ENCODE data around the gene MAP3K4.

The MAP3K4 gene

DNA sequence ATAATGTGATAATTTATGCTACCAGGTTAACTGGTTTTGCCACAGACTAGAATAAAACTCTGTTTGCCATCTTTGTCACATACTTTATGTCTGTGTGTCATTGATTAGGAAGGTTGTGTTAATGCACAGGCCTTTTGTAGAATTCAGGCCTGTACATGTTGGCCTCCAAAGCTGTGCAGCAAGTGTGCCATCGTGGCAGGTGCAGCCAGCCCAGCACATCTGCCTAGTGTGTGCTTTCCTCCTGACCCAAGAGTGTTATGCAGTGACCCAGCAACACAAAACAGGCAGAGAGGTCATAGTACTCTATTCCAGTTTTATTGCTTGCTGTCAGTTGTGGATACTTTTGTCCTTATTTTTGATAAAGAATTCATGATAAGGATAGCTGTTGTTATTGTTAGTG lies 3.7 kb downstream of the MAP3K4 start:
- DNase-seq (ENCODE audit: low read depth) = no peak
- no peak overlapping the region for H3K4me3 ChIP-seq (ENCODE audit: low read depth, low read length)

DNA sequence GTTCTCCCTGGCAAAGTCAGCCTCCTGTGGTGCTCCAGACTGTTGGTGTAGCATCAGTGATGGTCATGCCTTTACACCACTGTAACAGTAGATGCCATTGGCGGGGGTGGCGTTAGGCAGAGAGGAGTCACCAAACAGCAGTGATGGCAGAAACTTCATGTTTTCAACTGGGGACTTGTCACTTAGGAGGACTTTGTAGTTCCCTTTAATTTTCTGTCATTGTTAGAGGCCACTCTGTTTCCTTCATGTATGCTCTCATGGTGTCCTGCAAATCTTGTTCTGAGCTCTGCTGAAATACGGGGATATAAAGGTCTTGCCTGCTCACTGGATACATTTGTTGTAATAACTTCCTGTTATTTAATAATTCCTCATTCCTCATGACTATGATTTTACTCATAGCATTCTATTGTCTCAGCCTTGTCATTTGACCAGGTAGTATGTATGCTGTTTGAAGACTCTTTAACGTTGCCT lies 4.6 kb downstream of the MAP3K4 start:
- no peak for DNase-seq (ENCODE audit: low read depth)
- no peak overlapping the region for H3K4me3 ChIP-seq (ENCODE audit: low read depth, low read length)

DNA sequence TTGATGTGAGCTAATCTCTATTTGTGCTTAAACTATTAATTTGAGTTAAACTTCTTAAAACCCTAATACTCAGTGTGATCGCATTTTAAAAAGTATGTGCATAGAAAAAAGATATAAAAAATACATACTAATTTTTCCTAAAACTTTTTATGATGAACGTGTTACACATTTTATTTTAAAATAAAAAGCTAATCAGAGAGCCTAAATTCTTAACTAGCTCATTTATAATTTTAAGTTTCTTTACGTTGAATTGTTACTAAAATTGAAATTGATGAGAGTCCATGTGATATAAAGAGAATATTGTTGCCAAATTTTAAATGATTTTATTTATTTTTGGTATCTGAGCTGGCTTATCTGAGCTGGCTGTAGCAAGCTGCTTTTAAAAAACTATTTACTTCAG lies 6.6 kb downstream of the MAP3K4 start:
- no peak overlapping the region for H3K4me3 ChIP-seq (ENCODE audit: low read depth, low read length)
- DNase-seq (ENCODE audit: low read depth) = no peak

DNA sequence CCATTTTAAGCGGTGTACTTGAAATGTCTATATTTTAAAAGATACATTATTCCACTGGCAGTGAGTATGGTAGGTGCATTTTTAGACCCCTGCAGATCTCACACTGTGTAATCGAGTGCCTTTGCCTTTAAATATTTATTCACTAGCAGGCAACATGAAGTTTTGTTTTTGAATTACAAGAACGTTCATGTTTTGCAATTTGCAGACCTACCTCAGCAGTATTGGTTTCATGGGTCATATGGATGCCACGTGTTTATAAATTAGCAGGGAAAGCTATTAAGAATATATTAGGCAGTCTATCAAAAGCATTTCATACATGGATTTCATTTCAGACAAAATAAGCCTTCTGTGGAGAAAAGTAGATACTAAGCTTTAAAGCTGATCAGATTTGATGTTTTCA lies 7.2 kb downstream of the MAP3K4 start:
- DNase-seq (ENCODE audit: low read depth) = no peak
- no peak overlapping the region for H3K4me3 ChIP-seq (ENCODE audit: low read depth, low read length)

DNA sequence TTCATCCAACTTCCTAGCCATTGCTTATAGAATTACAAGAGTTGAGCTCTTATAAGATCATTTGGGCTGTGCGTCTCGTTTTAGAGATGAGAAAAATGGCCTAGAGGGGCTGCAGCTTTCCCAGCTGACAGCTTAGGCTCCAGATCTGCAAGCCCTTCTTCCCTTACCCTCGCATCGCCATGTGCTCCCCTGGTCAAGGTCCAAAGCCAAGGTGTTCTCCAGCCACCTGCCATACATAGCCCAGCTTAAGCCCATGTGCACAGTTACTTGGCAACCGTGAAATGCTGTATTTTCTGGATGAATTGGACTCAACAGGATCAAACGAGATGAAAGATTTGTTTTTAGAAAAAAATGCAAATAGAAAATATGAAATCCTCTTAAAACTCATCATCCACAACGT lies 7.9 kb downstream of the MAP3K4 start:
- DNase-seq (ENCODE audit: low read depth) = no peak
- no peak overlapping the region for H3K4me3 ChIP-seq (ENCODE audit: low read depth, low read length)

DNA sequence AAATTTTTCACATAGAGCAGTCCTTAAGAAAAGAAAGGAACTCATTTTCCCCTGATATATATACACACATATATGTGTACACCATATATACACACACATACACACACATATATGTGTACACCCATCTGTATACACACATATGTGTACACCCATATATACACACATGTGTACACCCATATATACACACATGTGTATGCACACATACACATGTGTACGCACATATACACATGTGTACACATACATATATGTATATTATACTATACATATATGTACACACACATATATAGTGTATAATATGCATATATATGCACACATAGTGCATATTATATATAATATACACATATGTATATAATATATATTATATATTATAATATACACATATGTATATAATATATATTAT lies 9.1 kb downstream of the MAP3K4 start:
- no peak for DNase-seq (ENCODE audit: low read depth)
- H3K4me3 ChIP-seq (ENCODE audit: low read depth, low read length) = no peak overlapping the region

DNA sequence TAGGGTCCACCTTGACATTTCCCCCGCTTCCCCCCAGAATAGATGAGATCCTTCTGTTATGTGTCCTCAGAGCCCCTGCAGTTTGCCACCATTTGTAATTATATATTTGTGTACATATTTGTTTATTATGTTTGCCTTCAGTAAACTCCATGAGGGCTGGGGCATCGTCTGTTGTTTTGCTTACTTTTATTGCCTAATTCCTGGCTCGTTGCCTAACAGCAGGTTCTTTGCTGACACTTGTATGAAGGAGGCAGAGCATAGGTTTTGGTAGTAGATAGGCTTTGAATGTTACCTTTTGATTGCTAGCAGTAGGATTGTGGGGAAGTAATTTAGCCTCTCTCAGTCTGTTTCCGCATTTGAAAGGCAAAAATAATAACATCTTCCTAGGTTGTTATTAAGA lies 9.9 kb downstream of the MAP3K4 start:
- H3K4me3 ChIP-seq (ENCODE audit: low read depth, low read length) = no peak overlapping the region
- DNase-seq (ENCODE audit: low read depth) = no peak

DNA sequence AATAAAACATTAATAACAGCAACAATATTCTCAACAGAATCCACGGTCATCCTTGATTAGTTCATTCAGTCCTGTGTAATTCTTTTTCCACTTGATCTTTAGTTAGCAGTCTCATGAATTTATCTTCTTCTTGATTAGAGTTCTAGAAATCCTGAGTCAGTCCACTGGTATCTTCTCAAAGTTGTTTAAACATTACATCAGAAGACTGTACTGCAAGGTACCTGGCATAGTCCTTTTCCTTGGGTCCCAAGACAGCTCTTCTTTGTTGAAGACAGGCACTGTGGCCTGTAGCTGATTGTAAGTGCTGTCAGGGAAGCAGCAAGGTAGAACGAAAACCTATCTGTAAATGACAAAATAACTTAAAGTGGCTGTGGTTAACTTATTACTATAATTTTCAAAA lies 11.8 kb downstream of the MAP3K4 start:
- no peak for DNase-seq (ENCODE audit: low read depth)

DNA sequence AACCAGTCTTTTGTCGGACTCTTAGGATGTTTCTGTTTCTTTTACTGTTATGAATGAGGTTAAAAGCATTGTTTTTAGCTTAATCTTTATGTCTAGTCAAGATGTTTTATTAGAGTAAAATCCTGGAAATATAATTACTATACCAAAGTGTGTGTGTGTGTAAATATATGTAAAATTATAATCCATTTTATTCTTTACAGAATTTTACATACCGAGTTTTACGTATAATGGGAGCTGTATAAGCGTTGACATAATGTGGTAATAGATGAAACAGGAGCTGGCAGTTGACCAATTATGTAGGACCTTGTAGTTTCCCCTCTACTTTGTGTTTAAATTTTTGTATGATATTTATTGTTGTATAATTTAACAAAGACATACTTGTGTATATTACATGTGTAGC lies 16.7 kb downstream of the MAP3K4 start:
- no peak for DNase-seq (ENCODE audit: low read depth)
- no peak overlapping the region for H3K4me3 ChIP-seq (ENCODE audit: low read depth, low read length)

More for the DNA sequence above, 11.8 kb downstream of the MAP3K4 start:
- H3K4me3 ChIP-seq (ENCODE audit: low read depth, low read length) = no peak overlapping the region

DNA sequence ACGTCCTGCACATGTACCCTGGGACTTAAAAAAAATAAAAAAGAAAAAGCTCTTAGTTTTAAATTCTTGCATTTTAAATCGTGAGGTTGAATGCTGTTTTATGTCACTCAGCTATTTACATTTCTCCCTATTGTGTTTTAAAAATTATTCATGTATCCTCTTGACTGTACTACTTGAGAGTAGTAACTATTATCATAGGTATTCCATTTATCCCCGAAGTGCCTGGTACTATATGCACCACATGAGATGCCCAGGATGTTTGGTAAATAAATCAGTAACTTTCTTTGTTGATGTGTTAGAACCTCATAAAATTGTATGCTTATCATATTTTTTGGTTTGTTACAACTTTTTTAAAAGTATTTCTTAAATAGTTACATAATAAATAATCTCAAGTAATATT lies 18.4 kb downstream of the MAP3K4 start:
- H3K4me3 ChIP-seq (ENCODE audit: low read depth, low read length) = no peak overlapping the region
- no peak for DNase-seq (ENCODE audit: low read depth)

DNA sequence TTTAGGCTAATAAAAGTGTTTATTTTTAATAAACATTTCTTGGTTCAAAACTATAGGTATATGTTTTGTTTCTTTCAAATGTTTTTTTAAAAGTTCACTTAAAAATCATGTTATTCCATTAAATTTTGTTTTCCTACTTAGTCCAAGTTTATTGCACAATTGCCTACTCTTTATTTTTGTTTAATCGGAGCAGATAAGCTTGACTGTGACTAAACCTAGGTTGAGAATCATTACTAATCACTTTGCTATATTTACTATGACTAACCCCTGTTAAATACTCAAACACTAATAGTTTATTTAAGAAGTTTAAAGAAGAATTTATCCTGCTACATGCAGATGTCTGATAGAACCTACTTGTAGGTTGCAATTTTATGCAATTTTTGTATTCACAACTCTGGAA lies 18.8 kb downstream of the MAP3K4 start:
- no peak for DNase-seq (ENCODE audit: low read depth)
- no peak overlapping the region for H3K4me3 ChIP-seq (ENCODE audit: low read depth, low read length)

DNA sequence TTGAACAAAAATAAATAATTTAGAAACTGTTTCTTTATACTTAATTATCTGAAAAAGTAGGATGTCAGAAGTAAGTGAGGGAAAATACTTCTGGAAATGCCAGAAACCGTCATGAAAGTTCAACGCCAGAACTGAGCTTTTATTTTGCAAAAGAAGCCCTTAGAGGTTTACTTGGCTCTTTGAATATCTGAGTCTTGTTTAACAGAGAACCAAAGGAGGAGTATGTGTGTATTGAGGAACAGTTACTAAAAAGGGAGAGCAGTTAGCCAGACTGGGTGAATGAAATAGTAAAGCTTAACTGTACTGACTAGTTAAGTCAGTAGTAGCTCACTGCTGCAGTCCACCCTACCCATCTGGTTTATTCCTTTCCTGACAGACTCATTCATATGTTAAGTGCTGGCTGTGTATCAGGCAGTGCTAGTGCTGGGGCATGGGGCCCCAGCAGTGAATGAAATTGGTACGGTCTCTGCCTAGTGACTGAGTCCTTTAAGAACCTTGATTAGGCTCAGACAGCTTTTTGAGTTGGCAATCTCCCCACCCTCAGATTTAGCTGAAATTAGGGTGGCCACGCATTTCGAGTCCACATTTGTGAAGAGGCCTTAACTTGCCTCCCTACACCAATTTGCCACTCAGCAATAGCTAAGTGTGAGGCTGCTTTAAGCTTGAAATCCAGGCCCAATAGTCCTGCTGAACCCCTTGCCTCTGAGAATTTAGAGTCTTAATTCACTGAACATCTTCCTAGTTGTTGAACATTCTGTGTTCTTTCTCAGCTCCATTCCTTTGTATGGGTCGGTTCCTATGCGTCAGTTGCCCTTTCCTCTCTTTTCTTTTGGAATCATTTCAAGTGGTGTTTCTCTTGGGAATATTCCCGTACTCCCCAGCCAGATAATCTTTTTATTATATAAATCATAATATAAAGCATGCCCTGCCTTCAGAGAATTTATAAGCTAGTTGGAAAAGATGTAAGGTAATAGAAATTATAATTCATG lies 20.2 kb downstream of the MAP3K4 start:
- DNase-seq (ENCODE audit: low read depth) = no peak

DNA sequence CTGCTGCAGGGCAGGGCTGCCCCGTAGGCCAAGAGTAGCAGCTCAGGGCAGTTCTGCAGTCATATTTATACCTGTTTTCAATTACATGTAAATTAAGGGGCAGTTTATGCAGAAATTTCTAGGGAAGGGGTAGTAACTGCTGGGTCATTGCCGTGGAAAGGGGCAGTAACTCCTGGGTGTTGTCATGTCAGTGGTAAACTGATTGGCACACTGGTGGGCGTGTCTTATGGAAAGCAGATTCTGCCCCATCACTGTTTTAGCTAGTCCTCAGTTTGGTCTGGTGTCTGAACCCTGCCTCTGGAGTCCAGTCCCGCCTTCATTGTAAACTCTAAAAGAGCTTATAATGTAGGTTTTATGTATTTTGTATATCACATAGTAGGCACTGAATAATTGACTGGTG lies 22.1 kb downstream of the MAP3K4 start:
- H3K4me3 ChIP-seq (ENCODE audit: low read depth, low read length) = no peak overlapping the region
- DNase-seq (ENCODE audit: low read depth) = no peak

More for the DNA sequence above, 20.2 kb downstream of the MAP3K4 start:
- H3K4me3 ChIP-seq (ENCODE audit: low read depth, low read length) = no peak overlapping the region

DNA sequence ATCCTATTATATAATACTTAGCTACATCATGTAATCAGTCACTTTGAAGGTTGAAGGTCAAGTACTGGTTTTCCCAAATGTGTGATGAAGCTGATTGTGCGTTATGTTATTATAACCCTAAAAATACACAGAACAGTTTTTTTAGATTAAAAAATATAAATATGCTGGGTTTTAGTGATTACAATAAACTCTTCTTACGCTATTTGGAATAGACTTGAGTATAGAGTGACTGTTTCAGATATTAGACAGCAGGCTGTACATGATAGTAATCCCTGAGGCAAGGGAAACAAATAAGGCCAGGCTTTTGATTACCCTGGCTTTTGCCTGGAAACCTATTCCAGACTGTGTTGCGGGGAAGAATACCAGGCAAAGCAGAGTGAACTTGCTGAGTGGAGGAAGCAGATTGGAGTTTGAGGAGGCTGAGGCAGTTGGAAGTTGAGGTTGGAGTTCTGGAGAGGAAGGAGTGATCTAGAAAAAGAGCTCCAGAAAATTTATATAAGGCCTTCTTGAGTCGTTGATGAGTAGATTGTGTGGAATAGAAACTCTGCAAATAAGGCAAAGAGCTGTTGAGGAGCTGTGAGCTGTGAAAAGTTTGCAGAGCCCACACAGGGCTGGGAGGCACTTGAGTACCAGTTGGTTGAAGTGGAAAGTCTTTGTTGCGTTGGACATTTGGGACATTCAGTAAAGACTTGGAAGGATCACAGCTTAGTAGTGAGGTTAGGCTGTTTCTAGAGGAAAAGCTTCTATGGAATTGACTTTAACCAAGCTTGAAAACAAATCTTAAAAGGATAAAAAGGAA lies 26.4 kb downstream of the MAP3K4 start:
- no peak overlapping the region for H3K4me3 ChIP-seq (ENCODE audit: low read depth, low read length)
- DNase-seq (ENCODE audit: low read depth) = no peak

DNA sequence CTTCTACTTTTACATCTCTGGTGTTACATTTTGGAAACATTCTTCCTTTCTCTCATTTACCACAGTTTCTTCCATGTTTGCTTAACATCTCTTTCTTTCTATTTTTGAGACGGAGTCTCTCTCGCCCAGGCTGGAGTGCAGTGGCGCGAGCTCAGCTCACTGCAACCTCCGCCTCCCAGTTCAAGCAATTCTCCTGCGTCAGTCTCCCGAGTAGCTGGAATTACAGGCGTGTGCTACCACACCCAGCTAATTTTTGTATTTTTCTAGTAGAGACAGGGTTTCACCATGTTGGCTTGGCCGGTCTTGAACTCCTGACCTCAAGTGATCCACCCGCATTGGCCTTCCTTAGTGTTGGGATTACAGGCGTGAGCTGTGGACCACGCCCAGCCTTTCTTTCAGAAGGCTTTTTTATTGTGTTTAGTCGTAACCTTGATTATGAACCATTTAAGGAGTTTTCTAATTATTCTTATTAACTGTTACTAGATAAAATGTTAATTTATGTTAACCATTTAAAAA lies 27.8 kb downstream of the MAP3K4 start:
- no peak overlapping the region for H3K4me3 ChIP-seq (ENCODE audit: low read depth, low read length)
- no peak for DNase-seq (ENCODE audit: low read depth)

DNA sequence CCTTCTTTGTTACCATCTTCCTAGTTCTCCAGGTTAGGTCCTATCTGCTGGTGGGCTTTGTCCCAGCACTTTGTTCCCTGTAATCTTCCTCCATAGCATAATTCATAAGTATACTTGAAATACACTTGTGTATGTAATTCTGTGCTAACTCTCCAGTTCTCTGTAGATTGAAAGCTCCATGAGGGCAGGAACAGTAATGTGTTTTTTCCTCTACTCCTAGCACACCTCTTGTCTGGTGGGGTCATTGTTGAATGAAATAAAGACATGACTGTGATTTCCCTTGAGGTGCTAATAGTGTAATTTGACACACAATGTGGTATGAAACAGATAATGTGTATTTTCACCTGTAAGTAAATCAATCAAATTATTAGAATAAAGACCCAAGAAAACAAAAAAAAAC lies 30.0 kb downstream of the MAP3K4 start:
- no peak for DNase-seq (ENCODE audit: low read depth)
- H3K4me3 ChIP-seq (ENCODE audit: low read depth, low read length) = no peak overlapping the region

DNA sequence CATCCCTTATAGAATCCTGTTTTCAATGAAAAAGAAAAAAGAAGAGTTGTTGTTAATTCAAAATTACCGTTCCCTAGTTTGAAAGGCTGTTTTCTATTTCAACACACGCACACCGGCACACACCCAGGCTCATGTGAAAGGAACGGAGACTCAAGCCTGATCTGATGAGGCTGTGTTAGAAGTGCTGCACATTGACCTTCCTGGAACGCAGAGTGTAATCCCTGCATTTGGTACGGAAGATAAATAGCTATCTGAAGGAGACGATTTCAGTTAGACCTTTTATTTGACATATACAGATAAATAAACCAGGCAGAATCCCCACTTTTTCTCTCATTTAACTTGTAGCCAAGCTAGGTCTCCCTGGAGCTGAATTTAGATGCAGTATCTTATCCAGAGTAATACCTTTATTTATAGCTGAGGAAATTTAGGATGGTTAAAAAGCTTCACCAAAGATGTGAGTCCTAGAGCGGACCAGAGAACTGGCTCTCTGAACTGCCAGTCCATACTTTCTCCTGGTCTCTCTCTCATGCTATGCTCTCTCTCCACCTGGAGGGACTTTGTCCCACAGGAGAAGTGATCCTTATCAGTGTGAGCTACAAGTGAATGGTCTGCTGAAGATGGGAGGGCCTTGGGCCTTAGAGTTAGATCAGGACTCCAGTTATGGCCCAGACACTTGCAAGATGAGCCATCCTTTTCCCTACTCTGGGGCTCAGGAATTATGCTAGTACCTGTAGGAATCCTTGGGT lies 30.6 kb downstream of the MAP3K4 start:
- no peak overlapping the region for H3K4me3 ChIP-seq (ENCODE audit: low read depth, low read length)

DNA sequence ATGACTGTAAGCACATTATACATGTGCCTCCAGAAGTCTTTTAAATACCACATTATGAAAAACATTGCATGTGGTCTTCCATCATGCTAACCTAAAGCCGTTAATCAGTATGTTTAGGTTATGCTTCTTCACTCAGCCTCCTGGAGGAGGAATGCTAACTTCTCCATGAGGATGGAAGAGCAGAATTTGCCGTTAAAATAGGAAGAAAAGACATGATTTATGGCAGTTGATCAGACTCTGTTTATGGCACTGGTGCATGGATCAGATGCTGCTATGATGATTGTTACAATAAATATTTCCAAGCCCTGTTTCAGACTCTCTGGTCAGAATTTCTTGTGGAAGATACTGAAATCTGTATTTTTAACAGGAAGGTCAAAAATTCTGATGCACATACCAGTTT lies 31.7 kb downstream of the MAP3K4 start:
- no peak for DNase-seq (ENCODE audit: low read depth)
- H3K4me3 ChIP-seq (ENCODE audit: low read depth, low read length) = no peak overlapping the region

More for the DNA sequence above, 30.6 kb downstream of the MAP3K4 start:
- DNase-seq (ENCODE audit: low read depth) = no peak

DNA sequence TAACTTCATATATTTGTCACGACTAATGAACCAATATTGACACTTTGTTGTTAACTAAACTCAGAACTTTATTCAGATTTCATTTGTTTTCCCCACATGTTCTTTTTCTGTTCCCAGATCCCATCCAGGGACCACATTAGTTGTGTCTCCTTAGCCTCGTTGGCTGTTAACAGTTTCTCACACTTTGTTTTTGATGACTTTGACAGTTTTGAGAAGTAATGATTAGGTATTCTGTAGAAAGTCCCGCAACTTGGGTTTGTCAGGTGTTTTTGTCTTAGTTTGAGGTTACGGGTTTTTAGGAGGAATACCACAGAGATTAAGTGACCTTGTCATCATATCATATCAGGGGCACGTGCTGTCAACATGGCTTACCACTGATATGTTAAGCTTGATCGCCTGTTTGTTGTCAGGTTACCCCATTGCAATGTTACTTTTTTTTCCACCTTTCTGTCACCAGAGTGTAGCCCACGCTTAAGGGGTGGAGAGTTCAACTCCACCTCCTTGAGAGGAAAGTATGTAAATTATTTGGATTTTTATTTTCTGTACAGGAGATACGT lies 32.9 kb downstream of the MAP3K4 start:
- DNase-seq (ENCODE audit: low read depth) = no peak

More for the DNA sequence above, 32.9 kb downstream of the MAP3K4 start:
- H3K4me3 ChIP-seq (ENCODE audit: low read depth, low read length) = no peak overlapping the region

Data from skeletal muscle cell (primary cell).